HepG2 (cell line): ENCODE results near the gene SLC38A3. TPM values are rescaled to one million over a fixed set of nuclear protein-coding genes. Genes with fewer than 3 reads are reported as not detected.

Experiments used
- ATAC-seq: fragments of 200-7000 bp; cut with Tn5 transposase; 3 replicates; pipeline ENCODE4 v1.9.1; 2020; ENCODE audit warnings: mild to moderate bottlenecking, moderate library complexity
- BruUV-seq: library from RNA; stranded (reverse); fragments of 400-500 nt; replicated peaks from 2 replicates; lab custom pipeline; 2021; lab: Mats Ljungman, UMichigan
- CTCF ChIA-PET: fragments of 300-600 bp; formaldehyde crosslinking; extraction: SDS; loops from one replicate; lab custom pipeline; 2021; ENCODE audit warnings: low total read pairs, inconsistent platforms, low intra/inter-chr PET ratio; lab: Yijun Ruan, JAX
- POLR2A ChIA-PET: fragments of 350-600 bp; sonication (Branson Sonifier 250); formaldehyde crosslinking; loops from one replicate; lab custom pipeline; 2020; ENCODE audit warnings: antibody characterized with exemption, inconsistent platforms; lab: Yijun Ruan, JAX
- DNase-seq: peaks from one replicate; pipeline ENCODE4 v3.0.0-alpha.2; 2015; ENCODE audit warnings: low spot score
- FAIRE-seq: peaks from 3 replicates; lab custom pipeline; 2011; peaks lifted over from hg19 to GRCh38; lab: Jason Lieb, UNC
- H2AFZ ChIP-seq: one replicate; pipeline ENCODE4 v1.6.1; 2011; ENCODE audit warnings: low read length, inconsistent platforms
- H3K27ac ChIP-seq: fragments of 300-600 bp; 3 replicates; pipeline ENCODE4 v1.8.0; 2011; ENCODE audit warnings: mixed run types, mild to moderate bottlenecking, mixed read lengths, low read length, inconsistent platforms; ENCODE audit not compliant: insufficient read depth; ENCODE audit errors: extremely low read length
- H3K27me3 ChIP-seq, 2 experiments: fragments of 200-600 bp in 1 of 2; 2 replicates in 1 of 2; 3 replicates in 1 of 2; pipeline versions ENCODE4 v1.6.0 to v1.8.0; 2011; ENCODE audit warnings: low read length in 2 of 2, mild to moderate bottlenecking in 2 of 2, moderate library complexity in 2 of 2, inconsistent platforms in 1 of 2; ENCODE audit not compliant: insufficient read depth in 2 of 2, control insufficient read depth in 1 of 2
- H3K36me3 ChIP-seq, 2 experiments: fragments of 200-600 bp in 1 of 2; replicated peaks in 1 of 2; 2 replicates in 1 of 2; 3 replicates in 1 of 2; pipeline versions ENCODE4 v1.5.1 to v1.8.0; 2011; ENCODE audit warnings: low read length in 2 of 2, inconsistent platforms in 1 of 2; ENCODE audit not compliant: insufficient read depth in 2 of 2, control insufficient read depth in 1 of 2
- H3K4me1 ChIP-seq: 2 replicates; pipeline ENCODE4 v1.5.1; 2012; ENCODE audit warnings: low read length, inconsistent platforms; ENCODE audit not compliant: insufficient read depth
- H3K4me2 ChIP-seq: 2 replicates; pipeline ENCODE4 v1.6.0; 2011; ENCODE audit warnings: low read depth, low read length, inconsistent platforms
- H3K4me3 ChIP-seq, 3 experiments: fragments of 200-600 bp in 1 of 3; sonication (generic), shearing (Covaris generic) in 1 of 3; replicated peaks in 1 of 3; 2 replicates each; pipeline ENCODE4 v1.5.1; 2011 to 2016; ENCODE audit warnings: low read length in 3 of 3, inconsistent platforms in 2 of 3, low read depth in 2 of 3, mild to moderate bottlenecking in 2 of 3, control low read depth in 1 of 3, mixed read lengths in 1 of 3; ENCODE audit not compliant: insufficient read depth in 1 of 3
- H3K79me2 ChIP-seq: one replicate; pipeline ENCODE4 v1.6.1; 2011; ENCODE audit warnings: low read length, inconsistent platforms; ENCODE audit not compliant: insufficient read depth
- H3K9ac ChIP-seq: 2 replicates; pipeline ENCODE4 v1.6.0; 2011; ENCODE audit warnings: mild to moderate bottlenecking, low read depth, low read length, inconsistent platforms; ENCODE audit not compliant: insufficient read depth
- H3K9me3 ChIP-seq: 2 replicates; pipeline ENCODE4 v1.5.1; 2012; ENCODE audit warnings: mild to moderate bottlenecking, low read length
- H4K20me1 ChIP-seq: 2 replicates; pipeline ENCODE4 v1.6.0; 2011; ENCODE audit warnings: inconsistent platforms, mild to moderate bottlenecking, low read length, moderate library complexity; ENCODE audit not compliant: insufficient read depth
- BRD4 ChIP-seq: sonication (generic); formaldehyde crosslinking; IDR thresholded peaks from 2 replicates; pipeline ENCODE4 v1.4.0; 2020; ENCODE audit warnings: missing genetic modification reagents
- EED ChIP-seq: sonication (generic); formaldehyde crosslinking; IDR thresholded peaks from 2 replicates; pipeline ENCODE4 v1.5.0; 2020; ENCODE audit warnings: mild to moderate bottlenecking, missing genetic modification reagents
- FLYWCH1 ChIP-seq: sonication (generic); formaldehyde crosslinking; IDR thresholded peaks from 2 replicates; pipeline ENCODE4 v1.8.1; 2023; ENCODE audit warnings: mild to moderate bottlenecking, missing genetic modification reagents
- GABPB1 ChIP-seq: IDR thresholded peaks from 2 replicates; pipeline ENCODE4 v1.6.1; 2016; ENCODE audit warnings: mild to moderate bottlenecking, missing genetic modification reagents, moderate library complexity, missing compliant biosample characterization
- KAT2B ChIP-seq: fragments of 150-350 bp; IDR thresholded peaks from 2 replicates; pipeline ENCODE4 v1.6.1; 2014; ENCODE audit warnings: low read depth, low read length, borderline replicate concordance
- MIXL1 ChIP-seq: IDR thresholded peaks from 2 replicates; pipeline ENCODE4 v1.6.1; 2016
- RFX1 ChIP-seq: fragments of 450-650 bp; IDR thresholded peaks from 2 replicates; pipeline ENCODE4 v1.6.1; 2017
- STAG1 ChIP-seq: sonication (generic); formaldehyde crosslinking; IDR thresholded peaks from 2 replicates; pipeline ENCODE4 v1.4.0; 2020; ENCODE audit warnings: missing genetic modification reagents
- XBP1 ChIP-seq: sonication (generic); formaldehyde crosslinking; IDR thresholded peaks from 2 replicates; pipeline ENCODE4 v1.5.0; 2020; ENCODE audit warnings: missing genetic modification reagents
- ZKSCAN8 ChIP-seq: IDR thresholded peaks from 2 replicates; pipeline ENCODE4 v1.6.1; 2016; ENCODE audit warnings: borderline replicate concordance, missing genetic modification reagents, missing compliant biosample characterization
- ZNF451 ChIP-seq: sonication (generic); formaldehyde crosslinking; IDR thresholded peaks from 2 replicates; pipeline ENCODE4 v1.5.0; 2020; ENCODE audit warnings: mild to moderate bottlenecking, missing genetic modification reagents
- ZNF674 ChIP-seq: sonication (generic); formaldehyde crosslinking; IDR thresholded peaks from 2 replicates; pipeline ENCODE4 v1.5.0; 2020; ENCODE audit warnings: low read depth, mild to moderate bottlenecking, missing genetic modification reagents
- ZNF816 ChIP-seq: sonication (generic); formaldehyde crosslinking; IDR thresholded peaks from 2 replicates; pipeline ENCODE4 v1.8.0; 2022; ENCODE audit warnings: missing genetic modification reagents, mild to moderate bottlenecking, borderline replicate concordance
- WGBS: methylation state at CpG from one replicate; pipeline ENCODE4 v1.1.6; 2017; ENCODE audit warnings: low lambda C conversion rate; 5-methylcytosine and 5-hydroxymethylcytosine counted together
- in situ Hi-C: cut with HindIII; loops from 2 replicates; pipeline ENCODE4 v1.10.0; 2017; ENCODE audit warnings: low pct_unique_long_range_greater_than_20kb; ENCODE audit not compliant: extremely low pct_ligation_motif_present
- intact Hi-C: fragments of 100-400 bp; cut with micrococcal nuclease; formaldehyde crosslinking; loops from one replicate; pipeline ENCODE4 v1.10.0; 2022; ENCODE audit not compliant: unreplicated experiment
- polyA plus RNA-seq, 8 experiments: library from polyadenylated mRNA; depleted of rRNA in 3 of 8; stranded (reverse) in 7 of 8; unstranded in 1 of 8; fragments of >200 nt; fragmentation: Illumina TruSeq in 4 of 8; extraction: Trizol in 4 of 8; gene quantifications; 2 replicates each; pipeline versions ENCODE4 v1.2.1 to v1.2.3, GENCODE V29; 2011 to 2016; ENCODE audit warnings: low read depth in 4 of 8, missing spikeins in 1 of 8, mixed read lengths in 1 of 8; ENCODE audit not compliant: insufficient read depth in 1 of 8
- total RNA-seq, 5 experiments: library from RNA; depleted of rRNA; stranded (reverse); fragments of >200 nt; fragmentation: Illumina TruSeq; extraction: Trizol; gene quantifications; 2 replicates each; pipeline ENCODE4 v1.2.3, GENCODE V29; 2016; ENCODE audit warnings: low read depth in 1 of 5
- TF ChIP-seq, protein P1 (sequence below): sonication (generic); formaldehyde crosslinking; IDR thresholded peaks from 2 replicates; pipeline ENCODE4 v1.4.0; 2020; ENCODE audit warnings: missing genetic modification reagents
- TF ChIP-seq, protein P2 (sequence below): sonication (generic); formaldehyde crosslinking; IDR thresholded peaks from 2 replicates; pipeline ENCODE4 v1.4.0; 2020; ENCODE audit warnings: missing genetic modification reagents, borderline replicate concordance

The SLC38A3 gene
- total and polyA plus RNA-seq, 2 of the 13 experiments (the other 11 are each of a cell fraction or from before 2014, with no cell fraction given), result 29.8 to 164 TPM

DNA sequence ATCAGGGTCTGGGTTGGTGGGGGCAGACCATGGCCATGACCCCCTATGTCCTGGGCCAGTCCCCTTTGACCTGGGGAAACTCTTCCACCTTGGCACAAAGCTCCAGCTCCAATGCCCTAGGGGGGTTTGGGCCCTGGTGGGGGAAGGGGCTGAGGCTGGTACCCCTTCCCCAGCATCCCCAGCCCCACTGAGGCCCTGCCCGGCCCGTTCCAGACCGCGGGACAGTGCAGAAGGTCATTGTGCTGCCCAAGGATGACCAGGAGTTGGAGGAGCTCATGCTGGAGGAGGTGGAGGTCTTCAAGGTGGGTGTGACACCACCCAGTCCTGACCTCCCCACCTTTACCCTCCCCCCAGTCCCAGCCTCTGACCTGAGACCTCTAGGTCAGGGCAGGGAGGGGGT, 19.8 kb upstream of the SLC38A3 start:
- H3K36me3 ChIP-seq, result peaks cover 0 to 9% of the 10 kb centered on the region in 2 experiments; a peak in 2 of 5 replicates
- intact Hi-C loops, result no loop called here
- DNase-seq (no peak), FAIRE-seq (no peak), ATAC-seq (no peak)
- no peak overlapping the region for H3K27ac ChIP-seq
- no peaks in the 10 kb centered on the region for H3K79me2 ChIP-seq
- H3K4me2 ChIP-seq, result no peak overlapping the region
- H3K9me3 ChIP-seq, result no peaks in the 10 kb centered on the region
- no peak overlapping the region for H3K9ac ChIP-seq
- ChIA-PET CTCF (no interaction called here), POLR2A (no interaction called here)
- TF ChIP-seq STAG1 (CRISPR knock-in tag) (no peak), ZNF451 (CRISPR knock-in tag) (no peak), FLYWCH1 (CRISPR knock-in tag) (no peak), ZNF816 (no peak), MIXL1 (CRISPR knock-in tag) (no peak), EED (CRISPR knock-in tag) (no peak), RFX1 (no peak), ZKSCAN8 (CRISPR knock-in tag) (no peak), BRD4 (CRISPR knock-in tag) (no peak), XBP1 (CRISPR knock-in tag) (no peak), KAT2B (no peak), ZNF674 (CRISPR knock-in tag) (no peak), GABPB1 (no peak)
- TF ChIP-seq, protein P1, sequence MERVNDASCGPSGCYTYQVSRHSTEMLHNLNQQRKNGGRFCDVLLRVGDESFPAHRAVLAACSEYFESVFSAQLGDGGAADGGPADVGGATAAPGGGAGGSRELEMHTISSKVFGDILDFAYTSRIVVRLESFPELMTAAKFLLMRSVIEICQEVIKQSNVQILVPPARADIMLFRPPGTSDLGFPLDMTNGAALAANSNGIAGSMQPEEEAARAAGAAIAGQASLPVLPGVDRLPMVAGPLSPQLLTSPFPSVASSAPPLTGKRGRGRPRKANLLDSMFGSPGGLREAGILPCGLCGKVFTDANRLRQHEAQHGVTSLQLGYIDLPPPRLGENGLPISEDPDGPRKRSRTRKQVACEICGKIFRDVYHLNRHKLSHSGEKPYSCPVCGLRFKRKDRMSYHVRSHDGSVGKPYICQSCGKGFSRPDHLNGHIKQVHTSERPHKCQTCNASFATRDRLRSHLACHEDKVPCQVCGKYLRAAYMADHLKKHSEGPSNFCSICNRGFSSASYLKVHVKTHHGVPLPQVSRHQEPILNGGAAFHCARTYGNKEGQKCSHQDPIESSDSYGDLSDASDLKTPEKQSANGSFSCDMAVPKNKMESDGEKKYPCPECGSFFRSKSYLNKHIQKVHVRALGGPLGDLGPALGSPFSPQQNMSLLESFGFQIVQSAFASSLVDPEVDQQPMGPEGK (CRISPR knock-in tag), result no peak
- TF ChIP-seq, protein P2, sequence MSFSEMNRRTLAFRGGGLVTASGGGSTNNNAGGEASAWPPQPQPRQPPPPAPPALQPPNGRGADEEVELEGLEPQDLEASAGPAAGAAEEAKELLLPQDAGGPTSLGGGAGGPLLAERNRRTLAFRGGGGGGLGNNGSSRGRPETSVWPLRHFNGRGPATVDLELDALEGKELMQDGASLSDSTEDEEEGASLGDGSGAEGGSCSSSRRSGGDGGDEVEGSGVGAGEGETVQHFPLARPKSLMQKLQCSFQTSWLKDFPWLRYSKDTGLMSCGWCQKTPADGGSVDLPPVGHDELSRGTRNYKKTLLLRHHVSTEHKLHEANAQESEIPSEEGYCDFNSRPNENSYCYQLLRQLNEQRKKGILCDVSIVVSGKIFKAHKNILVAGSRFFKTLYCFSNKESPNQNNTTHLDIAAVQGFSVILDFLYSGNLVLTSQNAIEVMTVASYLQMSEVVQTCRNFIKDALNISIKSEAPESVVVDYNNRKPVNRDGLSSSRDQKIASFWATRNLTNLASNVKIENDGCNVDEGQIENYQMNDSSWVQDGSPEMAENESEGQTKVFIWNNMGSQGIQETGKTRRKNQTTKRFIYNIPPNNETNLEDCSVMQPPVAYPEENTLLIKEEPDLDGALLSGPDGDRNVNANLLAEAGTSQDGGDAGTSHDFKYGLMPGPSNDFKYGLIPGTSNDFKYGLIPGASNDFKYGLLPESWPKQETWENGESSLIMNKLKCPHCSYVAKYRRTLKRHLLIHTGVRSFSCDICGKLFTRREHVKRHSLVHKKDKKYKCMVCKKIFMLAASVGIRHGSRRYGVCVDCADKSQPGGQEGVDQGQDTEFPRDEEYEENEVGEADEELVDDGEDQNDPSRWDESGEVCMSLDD, result no peak
- H3K4me3 ChIP-seq, result no peak overlapping the region
- H3K4me1 ChIP-seq, result peaks cover 7% of the 10 kb centered on the region; the same call in 1 of the 2 replicates
- H2AFZ ChIP-seq, result no peak overlapping the region
- WGBS, result no CpG with 5 or more reads among the region's 4 CpGs
- no TSS peak for BruUV-seq
- in situ Hi-C loops, result loop anchor here (5.0 kb wide), 1 partner anchor 63 kb away; no protein-coding TSS in a partner anchor
- H4K20me1 ChIP-seq, result no peaks in the 10 kb centered on the region
- H3K27me3 ChIP-seq, result no peaks in the 10 kb centered on the region
